T-helper 2 cell (primary cell): ENCODE measurements around the gene TEAD1.

Experiments used
- DNase-seq, 5 experiments: peaks; one replicate each; pipeline versions ENCODE4 v3.0.0 to v3.0.0-alpha.2; 2012 to 2022

The TEAD1 gene

DNA sequence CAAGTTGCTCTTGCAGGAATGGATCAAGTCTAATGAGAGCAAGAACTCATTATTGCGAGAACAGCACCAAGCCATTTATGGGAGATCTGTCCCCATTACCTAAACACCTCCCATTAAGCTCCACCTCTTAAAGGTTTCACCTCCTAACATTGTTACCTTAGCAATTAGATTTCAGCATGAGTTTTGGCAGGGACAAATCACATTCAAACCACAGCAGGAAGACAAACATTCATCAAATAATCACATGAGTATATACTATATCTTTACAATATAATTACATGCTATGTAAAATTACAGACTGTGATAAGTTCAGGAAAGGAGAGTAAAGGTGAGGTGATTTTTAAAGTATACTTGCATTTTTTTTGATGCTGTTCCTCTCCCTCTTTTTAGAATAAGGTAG is 6.6 kb upstream of the TEAD1 start:
- no peak for DNase-seq

DNA sequence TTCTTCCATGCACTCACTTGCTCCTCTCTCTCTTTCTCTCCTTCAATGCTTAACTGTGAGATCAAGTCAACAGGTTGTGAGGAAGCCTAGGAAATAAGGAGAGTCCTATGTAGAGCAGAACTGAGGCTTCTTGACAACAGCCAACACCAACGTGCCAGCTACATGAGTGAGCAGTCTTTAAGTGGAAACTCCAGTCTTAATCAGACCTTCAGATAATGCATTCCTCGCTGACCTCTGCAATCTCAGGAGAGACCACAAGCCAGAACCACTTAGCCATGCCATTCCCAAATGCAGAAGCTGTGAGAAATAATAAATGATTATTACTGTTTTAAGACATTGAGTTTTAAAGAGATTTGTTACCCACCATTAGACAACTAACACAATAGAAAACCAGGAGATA is 6.1 kb upstream of the TEAD1 start:
- DNase-seq, result no peak

DNA sequence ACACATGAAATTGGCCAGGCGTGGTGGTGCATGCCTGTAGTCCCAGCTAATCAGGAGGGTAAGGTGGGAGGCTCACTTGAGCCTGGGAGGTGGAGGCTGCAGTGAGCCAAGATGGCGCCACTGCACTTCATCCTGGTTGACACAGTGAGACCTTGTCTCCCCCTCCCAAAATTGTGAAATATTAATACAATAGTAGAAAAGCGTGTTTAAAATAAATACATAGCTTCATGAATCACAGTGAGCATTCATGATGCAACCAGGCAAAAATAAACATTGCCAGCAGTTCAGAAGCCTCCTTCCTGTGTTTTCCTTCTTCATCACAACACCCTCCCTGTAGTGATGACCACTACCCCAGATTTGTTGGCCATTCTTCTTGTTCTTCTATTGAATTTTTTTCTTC is 4.3 kb upstream of the TEAD1 start:
- DNase-seq, result no peak

DNA sequence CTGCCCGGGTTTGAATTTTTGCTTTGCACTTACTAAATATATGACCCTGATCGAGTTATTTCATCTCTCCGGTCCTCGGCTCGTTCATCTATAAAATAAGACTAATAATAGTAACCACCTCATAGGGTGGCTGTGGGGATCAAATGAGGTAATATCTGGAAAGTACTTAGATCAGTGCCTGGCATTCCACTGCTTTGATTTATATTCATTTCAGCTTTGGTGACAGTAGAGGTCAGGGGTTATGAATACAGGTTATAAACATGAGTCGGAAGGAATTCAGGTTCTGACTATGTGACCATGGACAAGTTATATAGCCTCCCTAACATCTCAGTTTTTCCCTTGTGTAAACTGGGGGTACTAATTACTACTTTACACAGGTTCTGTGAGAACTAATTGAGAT is 2.9 kb upstream of the TEAD1 start:
- no peak for DNase-seq

DNA sequence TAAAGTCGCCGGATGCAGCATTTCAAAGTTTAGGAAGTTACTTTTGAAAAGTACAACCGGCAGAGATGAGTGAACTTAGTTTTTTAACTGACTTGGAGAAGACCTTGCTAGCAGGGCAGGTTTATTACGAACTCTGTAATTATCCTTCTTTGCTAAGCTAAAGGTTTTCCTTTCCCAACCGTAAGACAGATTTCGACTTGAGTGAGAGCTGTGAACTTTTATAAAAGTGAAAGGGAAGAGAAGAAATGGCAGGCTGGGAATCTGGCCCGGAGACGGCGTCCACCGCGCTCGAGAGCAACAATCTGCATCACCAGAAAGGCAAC is 659 bp upstream of the TEAD1 start:
- DNase-seq, result no peak

DNA sequence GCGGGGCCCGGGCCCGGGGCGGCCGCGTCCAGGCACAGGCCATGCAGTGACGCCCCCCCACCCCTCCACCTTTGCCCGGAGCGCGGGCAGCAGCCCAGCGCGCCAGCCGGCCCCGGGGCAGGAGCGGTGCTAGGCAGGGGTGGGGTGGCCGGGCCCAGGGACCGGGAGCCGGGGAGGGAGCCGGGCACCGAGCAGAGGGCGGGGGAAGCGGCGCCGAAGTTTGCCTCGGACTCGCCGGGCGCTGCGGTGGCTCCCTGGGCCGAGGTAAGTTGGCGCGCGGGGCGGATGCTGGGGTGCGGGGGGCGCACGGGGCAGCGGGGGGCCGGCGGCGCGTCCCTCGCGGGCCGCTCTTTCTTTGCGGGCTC is 332 bp downstream of the TEAD1 start:
- peak in 2 of 5 experiments; percentile 9 to 23 for DNase-seq

DNA sequence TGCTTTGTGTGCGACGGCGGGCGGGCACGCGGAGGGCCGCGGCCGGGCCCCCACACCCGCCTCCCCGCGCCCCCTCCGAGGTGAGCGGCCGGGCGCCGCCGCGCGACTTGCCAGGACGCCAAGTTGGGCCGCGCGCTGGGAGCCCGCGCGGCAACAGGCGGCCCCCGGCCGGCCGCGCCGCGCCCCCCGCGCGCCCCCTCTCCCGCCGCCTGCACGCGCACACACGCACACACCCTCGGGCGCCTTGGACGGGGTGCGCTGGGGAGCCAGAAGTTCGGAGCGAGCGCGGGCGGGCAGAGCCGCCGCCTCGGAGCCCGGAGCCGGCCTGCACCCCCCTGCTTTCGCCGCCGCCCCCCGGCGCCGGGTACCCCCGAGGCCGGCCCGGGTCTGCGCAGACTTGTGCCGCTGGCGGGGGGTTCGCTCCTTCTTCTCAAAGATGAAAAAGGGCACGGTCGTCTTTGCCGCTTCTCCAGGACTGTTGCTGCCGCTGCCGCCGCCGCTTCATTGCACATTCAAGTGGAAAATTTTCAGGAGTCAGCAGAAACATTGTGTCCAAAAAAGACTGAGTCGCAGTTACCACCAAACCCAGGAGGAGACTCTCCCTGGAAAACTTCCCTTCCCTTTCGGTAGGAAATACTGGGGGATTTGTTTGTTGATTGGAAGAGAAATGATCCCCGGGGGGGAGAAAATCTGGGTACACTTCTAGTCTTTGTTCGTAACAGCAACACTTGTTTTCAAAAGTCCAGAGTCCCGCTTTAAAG is 895 bp downstream of the TEAD1 start:
- DNase-seq, result peak in 1 of 5 experiments; percentile 5

DNA sequence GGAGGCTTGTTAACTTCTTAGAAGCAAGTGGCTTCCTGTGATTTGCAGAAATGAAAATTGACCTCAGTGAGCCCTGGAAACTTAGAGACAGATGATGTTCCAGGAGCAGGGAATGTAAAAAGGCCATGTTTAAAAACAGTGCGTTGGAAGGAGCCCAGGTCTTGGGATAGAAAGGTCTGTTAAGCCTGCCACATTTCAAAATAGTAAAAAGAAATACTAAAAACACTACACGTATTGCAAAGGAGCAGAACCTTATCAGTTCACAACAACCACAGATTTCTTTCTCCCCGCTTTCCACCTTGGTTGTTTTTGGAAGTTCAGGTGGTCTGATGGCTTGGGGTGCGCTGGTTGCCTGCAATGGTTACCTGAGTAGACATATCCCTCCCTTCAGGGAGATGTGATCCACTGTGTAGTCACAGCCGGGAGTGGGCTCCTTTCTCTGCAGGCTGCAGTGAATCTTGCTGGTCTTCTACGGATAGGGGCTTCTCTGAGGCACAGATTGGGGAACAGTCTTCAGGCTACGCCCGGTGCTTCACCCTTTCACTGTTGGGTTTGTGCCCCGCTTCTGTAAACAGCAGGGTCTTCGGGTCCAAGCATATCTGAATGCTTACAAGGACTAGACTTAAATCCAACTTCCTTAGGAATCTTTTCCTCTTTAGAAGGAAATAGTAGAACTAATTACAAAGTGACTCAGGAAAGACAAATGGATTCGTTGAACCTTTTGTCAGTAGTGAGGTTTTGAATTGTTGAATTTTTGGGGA is 1.9 kb downstream of the TEAD1 start:
- DNase-seq, result no peak

DNA sequence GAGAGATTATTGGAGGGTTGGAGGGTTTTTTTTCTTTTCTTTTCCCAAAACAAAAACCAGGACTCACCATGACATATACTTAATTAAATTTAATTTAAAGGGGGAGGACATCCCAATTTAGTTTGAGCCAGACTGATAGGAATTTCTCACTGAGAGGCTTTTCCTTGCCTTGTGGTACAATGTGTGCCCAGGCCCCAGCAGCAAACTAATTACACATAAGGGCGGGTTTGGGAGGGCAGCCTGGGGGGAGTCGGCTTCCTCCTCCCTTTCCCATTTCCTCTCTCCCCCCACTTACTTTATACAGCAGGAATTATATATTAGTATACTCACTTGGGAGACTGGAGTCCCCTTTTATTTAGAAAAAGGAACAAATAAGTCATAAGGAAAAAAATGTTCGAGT is 2.9 kb downstream of the TEAD1 start:
- no peak for DNase-seq

DNA sequence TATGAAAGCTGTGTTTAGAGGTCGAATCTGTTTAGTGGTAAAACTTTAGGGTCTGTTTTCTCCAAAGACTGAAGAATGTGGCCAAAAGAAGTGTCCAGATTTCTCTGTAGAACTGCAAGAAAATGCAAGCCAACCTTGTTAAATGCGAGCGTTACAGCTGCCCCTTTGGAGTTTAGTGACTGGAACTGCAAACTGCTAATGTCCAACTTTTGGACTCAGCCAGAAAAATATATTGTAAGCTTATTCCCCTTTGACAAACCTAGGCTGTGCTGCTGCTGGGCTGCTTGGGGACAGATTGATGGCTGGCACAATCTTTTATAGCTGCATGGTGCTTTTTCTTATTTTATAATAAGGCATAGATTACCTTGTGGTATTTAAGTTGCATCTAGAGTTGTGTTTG is 3.9 kb downstream of the TEAD1 start:
- DNase-seq, result no peak

DNA sequence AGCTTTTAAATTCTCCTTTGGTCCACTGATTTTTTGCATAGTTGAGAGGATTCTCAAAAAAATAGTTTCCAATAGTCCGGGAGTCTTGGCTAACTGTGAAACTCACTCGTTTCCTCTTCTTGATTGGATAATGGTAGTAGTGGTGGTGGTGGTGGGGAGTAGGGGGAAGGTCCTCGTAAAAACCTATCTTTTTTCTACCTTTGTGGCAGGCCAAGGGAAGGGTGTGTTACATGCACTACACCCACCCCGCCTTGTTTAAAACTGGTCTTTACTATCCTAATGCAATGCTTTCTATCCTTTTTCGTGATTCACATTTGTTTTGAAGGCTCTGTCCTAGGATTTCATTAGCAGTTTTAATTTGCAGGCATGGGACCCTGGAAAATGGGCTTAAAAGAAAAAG is 4.8 kb downstream of the TEAD1 start:
- DNase-seq, result no peak

DNA sequence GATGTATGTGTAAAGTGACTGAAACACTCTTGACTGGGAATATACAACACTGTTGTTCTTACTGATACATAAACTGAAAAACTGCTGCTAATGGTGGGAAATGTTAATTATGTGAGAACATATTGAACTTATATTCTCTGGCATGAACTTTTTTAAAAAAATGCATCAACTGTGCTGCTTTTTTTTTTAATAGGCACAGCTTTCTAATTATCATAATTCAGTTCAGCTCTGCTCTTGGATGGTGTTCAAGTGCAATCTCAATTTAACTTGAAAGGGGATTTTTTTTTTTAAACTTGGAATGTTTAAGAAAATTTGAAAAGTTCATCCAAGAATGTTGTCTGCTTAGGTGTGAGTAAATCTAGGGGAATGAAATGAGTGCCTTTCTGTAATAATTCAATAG is 5.2 kb downstream of the TEAD1 start:
- DNase-seq, result no peak

DNA sequence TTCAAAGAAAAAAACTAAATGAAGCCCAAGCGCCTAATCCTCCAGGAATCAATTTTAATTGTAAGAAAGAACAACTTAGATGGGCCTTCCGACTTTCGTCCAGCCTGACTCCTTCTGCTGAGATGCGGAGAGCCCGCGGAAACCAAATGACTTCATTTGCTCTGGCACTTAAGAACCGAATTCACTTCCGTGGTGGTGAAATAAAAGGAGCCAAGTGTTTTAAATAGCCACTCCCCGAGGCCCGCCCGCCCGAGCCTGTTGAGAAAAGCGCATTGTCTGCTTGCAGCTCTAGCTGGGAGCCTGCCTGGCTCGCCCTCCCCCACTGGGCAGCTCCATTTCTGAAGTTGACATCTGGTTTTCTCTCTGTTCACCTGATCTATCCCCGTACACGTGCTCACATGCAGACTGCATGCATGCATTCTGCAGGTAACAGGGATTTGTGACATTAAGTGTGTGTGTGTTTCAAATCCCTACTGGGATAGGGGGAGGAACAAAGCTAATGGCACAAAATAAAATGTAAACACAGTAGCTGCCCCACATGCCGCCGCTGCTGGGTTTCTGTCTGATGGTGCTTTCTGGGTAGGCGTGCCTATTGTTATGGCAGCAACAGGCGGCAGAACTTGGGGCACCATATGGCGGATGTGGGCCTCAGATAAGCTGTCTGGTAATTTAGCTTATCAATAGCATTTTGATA is 6.2 kb downstream of the TEAD1 start:
- peak in 3 of 5 experiments; percentile 7 to 59 (median 15) for DNase-seq

DNA sequence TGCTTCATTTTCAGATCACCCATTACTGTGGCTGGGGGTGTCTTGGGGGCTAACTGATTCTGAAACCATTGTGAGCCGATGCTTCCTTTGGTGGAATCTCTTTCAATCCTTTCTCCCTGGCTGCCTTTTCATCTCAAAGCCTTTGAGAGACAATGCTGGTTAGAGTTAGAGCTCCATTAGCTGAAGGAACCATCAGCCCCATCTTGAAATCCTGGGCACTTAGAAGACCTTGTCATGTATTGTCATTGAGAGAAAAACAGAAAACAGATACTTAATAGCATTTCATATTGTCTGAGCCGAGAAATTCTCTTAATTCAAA is 6.7 kb downstream of the TEAD1 start:
- DNase-seq, result no peak

DNA sequence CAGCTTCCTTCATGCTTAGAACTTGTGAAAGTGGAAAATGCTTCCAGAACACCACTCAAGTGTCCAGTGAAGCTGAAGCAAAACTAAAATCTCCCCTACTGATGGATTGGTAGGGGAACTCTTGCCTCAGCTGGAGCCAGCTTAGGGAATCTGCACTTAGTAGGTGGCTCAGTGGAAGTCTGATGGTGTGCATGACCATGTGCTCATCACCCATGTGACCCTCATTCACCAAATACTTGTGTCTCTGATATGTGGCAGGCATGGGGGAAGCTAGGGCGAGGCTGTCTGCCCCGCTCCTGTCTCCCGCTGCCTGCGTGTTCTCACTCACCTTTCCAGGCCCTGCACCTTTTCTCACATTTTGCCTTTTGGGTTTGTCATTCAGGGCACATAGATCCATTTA is 7.2 kb downstream of the TEAD1 start:
- DNase-seq, result no peak

DNA sequence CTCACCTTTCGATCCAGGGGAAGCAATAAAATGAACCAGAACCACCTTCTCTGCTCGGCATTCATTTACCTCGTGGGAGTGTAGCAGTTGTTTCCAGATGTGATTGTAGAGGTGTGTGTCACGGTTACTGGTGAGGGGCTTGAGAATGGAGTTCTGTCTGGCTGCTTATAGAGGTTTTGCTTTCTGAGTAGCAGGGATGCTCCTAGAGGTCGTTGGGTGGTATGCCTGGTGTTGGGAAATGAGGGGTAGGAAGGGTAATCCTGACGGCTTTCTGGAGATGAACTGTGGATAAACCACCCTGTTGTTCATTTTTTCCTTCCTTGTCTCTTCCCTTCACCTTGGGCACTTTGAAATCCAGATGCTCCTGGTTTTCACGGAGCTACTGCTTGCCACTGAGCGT is 8.1 kb downstream of the TEAD1 start:
- DNase-seq, result no peak

DNA sequence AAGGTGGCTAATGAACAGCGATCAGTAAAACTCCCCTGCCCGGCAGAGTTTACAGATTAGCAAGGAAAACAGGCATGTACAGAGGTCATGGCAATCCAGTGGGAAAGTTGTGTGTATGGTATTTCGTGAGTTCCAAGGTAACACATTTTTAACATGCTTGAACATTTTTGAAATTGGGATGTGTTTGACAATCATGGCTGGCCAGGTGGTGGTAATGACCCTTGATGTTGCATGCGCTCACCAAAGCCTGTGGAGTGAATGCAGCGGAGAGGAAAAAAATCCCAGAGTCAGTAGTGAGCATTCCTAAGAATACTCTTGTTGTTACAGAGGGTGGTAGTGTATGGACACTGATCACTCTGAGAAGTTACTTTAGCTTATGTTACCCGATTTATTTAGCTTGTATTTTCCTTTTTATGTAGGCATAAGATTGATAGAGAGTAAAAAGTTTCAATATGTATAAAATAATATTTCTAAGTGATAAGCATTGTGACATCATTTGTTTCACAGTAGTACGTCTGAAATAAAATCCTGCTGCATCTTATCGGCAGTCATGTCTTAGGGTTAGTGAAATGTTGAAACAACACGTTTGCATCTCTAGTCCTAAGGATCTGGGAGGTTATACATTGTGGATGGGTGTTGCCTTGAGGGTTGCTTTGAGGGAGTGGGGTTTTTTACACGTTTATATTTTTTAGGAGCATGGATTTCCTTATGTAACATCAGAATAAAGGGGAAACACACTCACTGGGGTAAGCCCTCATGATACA is 8.7 kb downstream of the TEAD1 start:
- no peak for DNase-seq

DNA sequence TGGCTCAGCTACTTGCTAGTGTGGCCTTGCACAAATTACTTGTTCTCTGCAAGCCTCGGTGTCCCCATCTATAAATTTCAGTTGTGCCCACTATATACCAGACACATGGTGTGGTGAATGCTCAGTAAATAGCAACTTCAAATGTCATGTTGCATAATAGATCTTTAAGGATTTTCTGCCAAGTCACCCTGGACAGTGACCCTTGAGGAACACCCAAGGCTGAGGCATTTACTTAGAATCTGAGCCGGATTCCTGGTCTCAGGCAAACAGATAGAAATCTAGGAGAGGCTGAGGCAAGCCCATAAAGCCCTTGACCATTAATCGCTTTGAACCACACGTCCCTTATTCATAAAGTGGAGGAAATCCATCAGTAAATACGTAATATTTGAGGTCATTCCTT is 9.7 kb downstream of the TEAD1 start:
- DNase-seq, result no peak

DNA sequence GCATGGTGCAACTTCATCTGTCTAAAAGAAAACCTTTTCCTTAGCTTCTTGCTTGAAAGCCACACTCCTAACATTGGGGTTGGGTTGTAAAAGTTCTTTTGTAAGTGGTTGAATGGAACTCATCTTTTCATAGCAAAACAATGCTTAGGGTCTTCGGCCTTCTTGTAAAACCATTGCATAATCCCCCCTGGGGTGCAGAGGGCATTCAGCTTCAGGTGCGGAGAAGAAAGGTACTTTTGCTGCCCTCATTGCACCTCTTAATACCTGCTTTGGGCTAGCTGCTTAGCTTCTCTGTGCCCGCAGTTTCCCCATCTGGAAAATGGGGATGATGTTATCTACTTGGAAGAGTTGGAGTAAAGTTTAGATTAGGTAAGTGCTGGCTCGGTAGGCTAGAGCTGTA is 10.1 kb downstream of the TEAD1 start:
- DNase-seq, result no peak

DNA sequence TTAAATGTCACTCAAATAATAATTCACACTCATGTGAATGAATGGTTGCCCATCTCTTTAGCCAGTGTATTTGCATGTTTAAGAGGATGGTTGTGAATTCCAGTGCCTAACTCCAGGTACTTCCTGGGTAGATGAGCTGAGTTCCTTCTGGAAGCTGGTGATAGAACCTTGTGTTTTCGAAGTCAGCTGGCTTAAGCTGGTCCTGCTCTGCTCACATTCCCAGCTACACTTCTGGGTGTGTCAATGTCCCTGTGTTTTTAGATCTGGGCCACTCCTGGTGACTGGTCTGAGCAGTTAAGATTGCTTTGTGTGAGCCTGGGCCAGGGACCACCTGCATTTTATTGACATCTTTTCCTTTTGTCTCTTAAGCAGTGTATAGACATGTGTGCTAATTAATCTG is 10.6 kb downstream of the TEAD1 start:
- DNase-seq, result no peak

DNA sequence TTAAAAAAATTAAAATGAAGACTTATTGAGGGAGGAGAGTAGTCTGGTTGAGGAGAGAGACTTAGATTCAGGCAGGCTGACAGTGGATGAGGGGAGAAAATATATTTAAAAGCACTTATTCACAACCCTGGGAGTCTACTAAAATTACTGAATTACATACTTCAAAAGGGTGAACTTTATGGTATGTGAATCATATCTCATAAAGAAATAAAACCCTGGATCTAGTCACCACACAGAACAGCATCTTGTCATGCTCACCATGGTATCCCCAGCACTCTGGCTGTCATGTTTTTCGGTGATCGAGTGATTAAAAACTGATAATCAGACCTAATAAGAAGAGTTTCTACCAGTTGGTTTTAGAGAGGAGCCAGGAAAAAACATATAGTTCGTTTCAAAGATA is 11.0 kb downstream of the TEAD1 start:
- no peak for DNase-seq

DNA sequence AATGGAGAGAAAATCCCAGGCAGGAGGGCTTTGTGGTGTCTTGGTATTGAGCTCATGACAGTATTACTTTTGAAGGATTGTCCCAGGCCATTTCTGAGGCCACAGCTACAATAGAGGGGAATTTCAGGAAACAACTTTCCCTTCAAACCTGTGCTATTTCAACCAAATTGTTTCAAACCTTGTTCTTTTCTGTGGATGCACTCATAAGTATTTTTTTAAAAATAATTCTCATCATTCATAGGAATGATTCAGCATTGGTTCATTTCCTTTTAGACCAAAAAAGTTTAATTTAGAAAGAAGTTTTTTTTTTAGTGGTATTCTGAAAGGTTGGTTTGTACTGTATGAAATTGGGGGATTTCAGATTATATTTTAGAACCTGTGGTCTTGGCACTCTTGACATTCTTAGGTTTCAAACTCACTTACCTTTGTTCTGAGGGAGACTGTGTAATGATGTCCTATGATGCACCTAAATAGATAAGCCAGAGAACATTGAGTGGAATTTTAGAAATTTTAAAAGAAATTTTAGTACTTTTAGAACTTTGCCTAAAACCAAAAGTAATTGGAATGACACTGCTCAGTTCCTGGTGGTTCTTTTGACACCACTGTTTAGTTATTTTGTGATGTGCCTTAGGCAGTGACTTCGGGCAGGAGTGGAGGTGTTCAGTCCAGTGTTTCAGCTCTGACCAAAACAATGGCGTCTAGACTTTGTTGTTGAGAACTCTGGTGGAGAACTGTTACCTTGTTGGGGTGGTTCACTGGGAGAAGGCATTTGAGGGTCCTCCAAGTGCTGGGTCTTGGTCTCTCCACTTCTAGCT is 12.2 kb downstream of the TEAD1 start:
- no peak for DNase-seq

DNA sequence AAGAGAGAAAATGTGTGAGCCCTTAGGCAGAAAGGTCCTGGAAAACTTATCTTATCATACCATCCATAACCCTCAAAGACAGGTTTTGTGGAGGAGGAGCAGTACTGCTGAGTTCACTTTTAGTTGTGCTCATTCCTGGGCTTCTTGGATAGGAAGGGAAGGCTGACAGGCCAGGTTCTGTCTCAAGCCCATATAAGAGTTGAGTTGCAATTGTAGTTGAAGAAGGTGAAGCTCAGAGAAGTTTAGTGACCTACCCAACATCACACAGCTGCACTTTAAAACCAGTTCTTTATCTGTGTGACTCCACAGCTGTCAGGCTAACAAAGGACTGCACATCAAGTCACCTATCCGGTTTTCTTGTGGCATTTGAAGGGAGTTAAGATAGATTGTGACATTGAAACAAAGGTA is 13.0 kb downstream of the TEAD1 start:
- DNase-seq, result no peak
